Measurements from ENCODE around the gene DPP6. TPM values are rescaled to one million over a fixed set of nuclear protein-coding genes. Genes with fewer than 3 reads are reported as not detected.
"Not testable (repeated sequence)": the region's sequence is repeated elsewhere in the genome, so short reads cannot be mapped to it uniquely, and the experiment has no call there.

The DPP6 gene
- total and polyA plus RNA-seq, 10 donors: 0.11 to 8.7 (median 3.0) TPM

DNA sequence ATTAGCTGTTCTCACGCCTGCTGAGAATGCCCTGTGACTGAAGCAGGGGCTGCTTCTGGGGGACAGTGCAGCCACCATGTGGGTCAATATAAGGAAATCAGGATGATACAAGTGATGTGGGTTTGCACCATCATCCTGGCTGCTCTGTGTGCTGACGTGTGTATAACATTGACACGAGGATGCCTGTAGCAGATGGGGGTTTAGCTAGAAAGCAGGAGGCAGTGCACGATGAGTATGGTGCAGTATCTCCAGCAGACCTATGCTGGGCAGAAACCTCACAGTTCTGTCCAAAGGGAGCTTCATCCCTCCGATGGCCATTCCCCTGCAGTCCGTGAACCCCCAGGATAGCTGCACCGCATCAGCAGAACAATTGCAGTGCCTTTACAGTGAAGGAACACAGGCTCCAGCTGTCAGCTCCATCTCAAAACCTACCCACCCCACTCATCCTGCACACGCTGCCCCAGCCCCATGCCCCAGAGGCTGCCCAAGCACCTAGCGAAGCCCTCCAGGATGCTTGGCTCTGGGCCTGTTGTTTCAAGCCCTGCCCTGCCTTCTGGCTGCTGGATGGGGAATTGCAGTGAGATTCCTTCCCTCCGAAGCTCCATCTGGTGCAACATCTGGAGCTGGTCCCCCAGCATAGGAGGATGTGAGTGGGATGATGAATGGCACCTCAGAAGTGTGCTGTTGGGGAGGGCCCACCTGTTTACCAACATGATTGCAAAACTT, 96.8 kb downstream of the DPP6 start:
- H3K4me3 ChIP-seq; H3K9me3 ChIP-seq; H3K4me1 ChIP-seq; H3K27ac ChIP-seq; DNase-seq; H3K36me3 ChIP-seq; intact Hi-C loops (cut with DNase I; ENCODE audit: low total_unique reads); H3K27me3 ChIP-seq (replicated peaks in 1 of 7): not testable (repeated sequence)
- 86 to 88% (median 87%) methylated on average over 6 to 10 of the region's 10 CpGs for WGBS, 5 donors

DNA sequence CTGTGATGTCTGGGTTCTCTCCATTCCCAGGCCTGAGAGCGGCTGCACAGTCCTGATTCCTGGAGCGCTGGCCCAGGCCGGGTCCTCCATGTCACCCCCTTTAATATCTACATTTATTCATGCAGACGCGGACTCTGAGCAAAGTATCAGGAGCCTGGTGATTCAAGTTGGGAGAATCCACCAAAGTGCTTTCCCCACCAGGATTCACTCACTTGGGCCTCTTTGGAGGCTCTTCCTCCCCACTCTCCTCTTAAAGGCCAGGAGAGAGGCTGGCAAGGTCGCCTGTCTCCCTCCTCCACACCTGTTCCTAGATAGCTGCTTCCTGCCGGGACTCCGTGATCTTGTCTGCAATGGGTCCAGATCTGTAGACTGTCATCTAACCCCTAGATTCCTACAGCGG, 98.5 kb downstream of the DPP6 start:
- H3K27ac ChIP-seq; H3K9me3 ChIP-seq; H3K4me3 ChIP-seq; intact Hi-C loops (cut with DNase I; ENCODE audit: low total_unique reads); H3K27me3 ChIP-seq (replicated peaks in 1 of 7); DNase-seq; H3K4me1 ChIP-seq; H3K36me3 ChIP-seq: not testable (repeated sequence)
- WGBS, 5 donors: 85 to 92% (median 90%) methylated on average over 8 to 9 of the region's 9 CpGs

DNA sequence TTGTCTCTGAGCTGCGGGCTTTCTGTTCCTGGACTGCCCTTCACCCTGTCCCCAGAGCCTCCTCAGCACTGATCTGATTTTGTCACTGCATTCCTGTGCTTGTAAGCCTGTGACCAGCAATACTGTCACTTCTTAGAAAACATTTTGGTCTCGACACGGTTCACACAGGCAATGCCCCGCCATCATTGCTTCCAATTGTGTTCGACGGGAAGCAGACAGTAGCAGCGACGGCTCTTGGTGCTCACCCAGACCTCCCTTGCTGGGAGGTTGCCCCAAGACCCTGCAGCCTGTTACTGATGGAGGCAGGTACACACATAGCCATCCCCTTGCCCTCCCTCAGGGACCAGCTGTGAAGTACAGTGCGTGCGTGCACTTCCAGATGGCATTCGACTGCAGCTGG, 99.1 kb downstream of the DPP6 start:
- 85 to 93% (median 89%) methylated on average over 11 of the region's 11 CpGs for WGBS, 5 donors
- H3K27me3 ChIP-seq (replicated peaks in 1 of 7); H3K36me3 ChIP-seq; H3K4me1 ChIP-seq; H3K4me3 ChIP-seq; intact Hi-C loops (cut with DNase I; ENCODE audit: low total_unique reads); H3K27ac ChIP-seq; H3K9me3 ChIP-seq; DNase-seq: not testable (repeated sequence)

DNA sequence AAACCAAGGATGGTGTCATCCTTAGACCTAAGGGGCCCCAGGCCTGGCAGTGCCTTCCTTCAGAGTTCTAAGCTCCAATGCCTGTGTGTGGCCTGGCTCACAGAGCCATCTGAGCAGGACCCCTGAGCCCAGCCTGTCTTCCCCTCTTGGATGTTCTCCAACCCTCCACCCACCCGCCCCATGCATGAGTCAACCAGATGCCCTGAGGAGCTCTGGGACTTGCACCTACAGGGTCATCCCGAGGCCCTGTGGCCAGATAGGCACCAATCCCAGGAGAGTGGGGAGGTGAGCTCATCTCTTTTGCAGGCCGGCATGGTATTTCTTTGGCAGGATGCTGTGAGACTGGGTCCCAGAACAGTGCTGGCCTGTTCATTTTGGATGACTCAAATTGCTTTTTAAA, 103.7 kb downstream of the DPP6 start:
- WGBS, 5 donors: 67 to 83% (median 82%) methylated on average over 3 of the region's 3 CpGs; no CpG with 5 or more reads in 1 of the 5 donors
- H3K4me1 ChIP-seq; H3K9me3 ChIP-seq; H3K27me3 ChIP-seq (replicated peaks in 1 of 7); DNase-seq; H3K4me3 ChIP-seq; intact Hi-C loops (cut with DNase I; ENCODE audit: low total_unique reads); H3K27ac ChIP-seq; H3K36me3 ChIP-seq: not testable (repeated sequence)

DNA sequence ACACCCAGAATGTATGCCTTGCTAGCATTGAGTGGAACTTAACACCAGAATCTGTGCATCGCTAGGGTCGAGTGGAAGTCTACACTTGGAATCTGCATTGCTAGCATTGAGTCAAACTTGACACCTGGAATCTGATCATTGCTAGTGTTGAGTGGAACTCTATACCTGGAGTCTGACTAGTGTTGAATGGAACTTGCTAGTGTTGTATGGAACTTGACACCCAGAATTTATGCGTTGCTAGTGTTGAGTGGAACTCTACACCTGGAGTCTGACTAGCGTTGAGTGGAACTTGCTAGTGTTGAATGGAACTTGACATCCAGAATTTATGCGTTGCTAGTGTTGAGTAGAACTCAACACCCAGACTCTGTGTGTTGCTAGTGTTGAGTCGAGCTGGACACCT, 110.7 kb downstream of the DPP6 start:
- H3K9me3 ChIP-seq; H3K4me1 ChIP-seq; DNase-seq; H3K36me3 ChIP-seq; H3K4me3 ChIP-seq; H3K27me3 ChIP-seq (replicated peaks in 1 of 7); intact Hi-C loops (cut with DNase I; ENCODE audit: low total_unique reads); H3K27ac ChIP-seq: not testable (repeated sequence)
- WGBS, 5 donors: 77 to 89% (median 82%) methylated on average over 3 to 5 of the region's 6 CpGs

DNA sequence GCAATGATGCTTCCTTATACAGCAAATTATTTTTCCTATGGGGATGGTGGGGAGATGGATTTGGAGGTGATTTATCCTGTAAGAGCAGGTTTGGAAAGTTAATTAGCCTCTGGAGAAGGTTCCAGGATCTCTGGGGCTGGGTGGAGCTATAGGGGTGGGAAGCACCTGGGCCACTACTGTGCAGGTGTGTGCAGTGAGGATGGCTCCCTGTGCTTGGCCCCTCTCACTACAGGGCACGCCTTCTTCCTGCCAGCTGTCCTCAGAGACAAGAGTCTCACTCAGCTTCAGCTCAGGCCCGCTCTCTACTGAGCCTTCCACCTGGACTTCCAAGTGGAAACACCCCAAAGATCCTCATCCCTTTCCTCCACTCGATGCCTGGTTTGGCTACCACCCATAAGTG, 111.4 kb downstream of the DPP6 start:
- 64 to 75% (median 72%) methylated on average over 1 to 2 of the region's 3 CpGs; no CpG with 5 or more reads in 2 of the 5 donors for WGBS, 5 donors

DNA sequence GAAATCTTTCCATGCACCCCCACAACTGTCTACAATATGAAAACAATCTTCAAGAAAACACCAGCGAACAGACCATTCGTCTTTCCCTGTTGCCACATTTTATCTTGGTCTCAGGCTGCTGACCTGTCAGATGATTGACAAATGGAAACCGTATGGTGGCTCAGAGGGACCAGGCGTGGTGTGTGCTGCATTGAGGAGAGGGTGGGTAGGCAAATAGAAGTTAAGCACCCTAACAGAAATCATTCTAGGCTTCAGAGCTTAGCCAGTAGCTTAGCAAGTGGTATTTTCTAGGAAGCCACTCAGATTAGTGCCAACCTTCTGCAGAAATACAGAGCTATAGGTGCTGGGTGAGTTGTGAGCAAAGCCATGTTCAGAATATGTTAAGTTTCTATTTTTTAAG, 114.9 kb downstream of the DPP6 start:
- WGBS, 5 donors: 23 to 43% (median 30%) methylated on average over 2 to 4 of the region's 4 CpGs
- Histone ChIP-seq H3K4me3 (no peak overlapping the region), H3K4me1 (no peaks in the 10 kb centered on the region), H3K27ac (no peak overlapping the region), H3K9me3 (no peaks in the 10 kb centered on the region), H3K36me3 (no peaks in the 10 kb centered on the region), H3K27me3 (replicated peaks in 1 of 7) (no peaks in the 10 kb centered on the region)
- TF ChIP-seq, protein P1, sequence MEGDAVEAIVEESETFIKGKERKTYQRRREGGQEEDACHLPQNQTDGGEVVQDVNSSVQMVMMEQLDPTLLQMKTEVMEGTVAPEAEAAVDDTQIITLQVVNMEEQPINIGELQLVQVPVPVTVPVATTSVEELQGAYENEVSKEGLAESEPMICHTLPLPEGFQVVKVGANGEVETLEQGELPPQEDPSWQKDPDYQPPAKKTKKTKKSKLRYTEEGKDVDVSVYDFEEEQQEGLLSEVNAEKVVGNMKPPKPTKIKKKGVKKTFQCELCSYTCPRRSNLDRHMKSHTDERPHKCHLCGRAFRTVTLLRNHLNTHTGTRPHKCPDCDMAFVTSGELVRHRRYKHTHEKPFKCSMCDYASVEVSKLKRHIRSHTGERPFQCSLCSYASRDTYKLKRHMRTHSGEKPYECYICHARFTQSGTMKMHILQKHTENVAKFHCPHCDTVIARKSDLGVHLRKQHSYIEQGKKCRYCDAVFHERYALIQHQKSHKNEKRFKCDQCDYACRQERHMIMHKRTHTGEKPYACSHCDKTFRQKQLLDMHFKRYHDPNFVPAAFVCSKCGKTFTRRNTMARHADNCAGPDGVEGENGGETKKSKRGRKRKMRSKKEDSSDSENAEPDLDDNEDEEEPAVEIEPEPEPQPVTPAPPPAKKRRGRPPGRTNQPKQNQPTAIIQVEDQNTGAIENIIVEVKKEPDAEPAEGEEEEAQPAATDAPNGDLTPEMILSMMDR (IDR thresholded peaks at IDR 0.05 in 8 of 11, conservative IDR thresholded peaks at IDR 0.05 in 3 of 11): no peak
- TF ChIP-seq POLR2AphosphoS5 (IDR thresholded peaks at IDR 0.05) (no peak), POLR2A (IDR thresholded peaks at IDR 0.05) (no peak)
- intact Hi-C loops (cut with DNase I; ENCODE audit: low total_unique reads): no loop called here
- no peak for DNase-seq

More for the DNA sequence above, 111.4 kb downstream of the DPP6 start:
- H3K9me3 ChIP-seq; H3K27me3 ChIP-seq (replicated peaks in 1 of 7); H3K4me3 ChIP-seq; H3K27ac ChIP-seq; H3K4me1 ChIP-seq; intact Hi-C loops (cut with DNase I; ENCODE audit: low total_unique reads); DNase-seq; H3K36me3 ChIP-seq: not testable (repeated sequence)
